HepG2 (cell line): Measurements from ENCODE around the gene TLE2. TPM values are rescaled to one million over a fixed set of nuclear protein-coding genes. Genes with fewer than 3 reads are reported as not detected.

Experiments
- ATAC-seq: fragments of 200-7000 bp; cut with Tn5 transposase; 3 replicates; pipeline ENCODE4 v1.9.1; 2020; ENCODE audit warnings: mild to moderate bottlenecking, moderate library complexity
- BruUV-seq: library from RNA; stranded (reverse); fragments of 400-500 nt; replicated peaks from 2 replicates; lab custom pipeline; 2021; lab: Mats Ljungman, UMichigan
- CTCF ChIA-PET: fragments of 300-600 bp; formaldehyde crosslinking; extraction: SDS; loops from one replicate; lab custom pipeline; 2021; ENCODE audit warnings: low total read pairs, inconsistent platforms, low intra/inter-chr PET ratio; lab: Yijun Ruan, JAX
- POLR2A ChIA-PET: fragments of 350-600 bp; sonication (Branson Sonifier 250); formaldehyde crosslinking; loops from one replicate; lab custom pipeline; 2020; ENCODE audit warnings: antibody characterized with exemption, inconsistent platforms; lab: Yijun Ruan, JAX
- DNase-seq: peaks from one replicate; pipeline ENCODE4 v3.0.0-alpha.2; 2015; ENCODE audit warnings: low spot score
- FAIRE-seq: peaks from 3 replicates; lab custom pipeline; 2011; peaks lifted over from hg19 to GRCh38; lab: Jason Lieb, UNC
- H2AFZ ChIP-seq: one replicate; pipeline ENCODE4 v1.6.1; 2011; ENCODE audit warnings: low read length, inconsistent platforms
- H3K27ac ChIP-seq: fragments of 300-600 bp; 3 replicates; pipeline ENCODE4 v1.8.0; 2011; ENCODE audit warnings: mixed run types, mild to moderate bottlenecking, mixed read lengths, low read length, inconsistent platforms; ENCODE audit not compliant: insufficient read depth; ENCODE audit errors: extremely low read length
- H3K27me3 ChIP-seq, 2 experiments: fragments of 200-600 bp in 1 of 2; 2 replicates in 1 of 2; 3 replicates in 1 of 2; pipeline versions ENCODE4 v1.6.0 to v1.8.0; 2011; ENCODE audit warnings: low read length in 2 of 2, mild to moderate bottlenecking in 2 of 2, moderate library complexity in 2 of 2, inconsistent platforms in 1 of 2; ENCODE audit not compliant: insufficient read depth in 2 of 2, control insufficient read depth in 1 of 2
- H3K36me3 ChIP-seq, 2 experiments: fragments of 200-600 bp in 1 of 2; replicated peaks in 1 of 2; 2 replicates in 1 of 2; 3 replicates in 1 of 2; pipeline versions ENCODE4 v1.5.1 to v1.8.0; 2011; ENCODE audit warnings: low read length in 2 of 2, inconsistent platforms in 1 of 2; ENCODE audit not compliant: insufficient read depth in 2 of 2, control insufficient read depth in 1 of 2
- H3K4me1 ChIP-seq: 2 replicates; pipeline ENCODE4 v1.5.1; 2012; ENCODE audit warnings: low read length, inconsistent platforms; ENCODE audit not compliant: insufficient read depth
- H3K4me2 ChIP-seq: 2 replicates; pipeline ENCODE4 v1.6.0; 2011; ENCODE audit warnings: low read depth, low read length, inconsistent platforms
- H3K4me3 ChIP-seq, 3 experiments: fragments of 200-600 bp in 1 of 3; sonication (generic), shearing (Covaris generic) in 1 of 3; replicated peaks in 1 of 3; 2 replicates each; pipeline ENCODE4 v1.5.1; 2011 to 2016; ENCODE audit warnings: low read length in 3 of 3, inconsistent platforms in 2 of 3, low read depth in 2 of 3, mild to moderate bottlenecking in 2 of 3, control low read depth in 1 of 3, mixed read lengths in 1 of 3; ENCODE audit not compliant: insufficient read depth in 1 of 3
- H3K79me2 ChIP-seq: one replicate; pipeline ENCODE4 v1.6.1; 2011; ENCODE audit warnings: low read length, inconsistent platforms; ENCODE audit not compliant: insufficient read depth
- H3K9ac ChIP-seq: 2 replicates; pipeline ENCODE4 v1.6.0; 2011; ENCODE audit warnings: mild to moderate bottlenecking, low read depth, low read length, inconsistent platforms; ENCODE audit not compliant: insufficient read depth
- H3K9me3 ChIP-seq: 2 replicates; pipeline ENCODE4 v1.5.1; 2012; ENCODE audit warnings: mild to moderate bottlenecking, low read length
- H4K20me1 ChIP-seq: 2 replicates; pipeline ENCODE4 v1.6.0; 2011; ENCODE audit warnings: inconsistent platforms, mild to moderate bottlenecking, low read length, moderate library complexity; ENCODE audit not compliant: insufficient read depth
- CEBPB ChIP-seq: IDR thresholded peaks from 2 replicates; pipeline ENCODE4 v1.6.1; 2011; ENCODE audit warnings: low read depth, low read length, improper control_type of control experiment, borderline replicate concordance
- CREB1 ChIP-seq, 2 experiments: fragments of 450-650 bp in 1 of 2; IDR thresholded peaks; 2 replicates each; pipeline ENCODE4 v1.6.1; 2016 to 2017; ENCODE audit warnings: control low read depth in 1 of 2, mild to moderate bottlenecking in 1 of 2, missing compliant biosample characterization in 1 of 2, missing genetic modification characterization in 1 of 2
- DNMT1 ChIP-seq: sonication (generic); formaldehyde crosslinking; IDR thresholded peaks from 2 replicates; pipeline ENCODE4 v1.5.1; 2020; ENCODE audit warnings: mild to moderate bottlenecking, missing genetic modification reagents
- FOXA1 ChIP-seq, 2 experiments: fragments of 450-650 bp in 1 of 2; sonication (generic) in 1 of 2; formaldehyde crosslinking in 1 of 2; IDR thresholded peaks; 2 replicates each; pipeline versions ENCODE4 v1.4.0 to v1.6.1; 2016 to 2020; ENCODE audit warnings: missing genetic modification reagents in 1 of 2
- FOXJ3 ChIP-seq: sonication (generic); formaldehyde crosslinking; IDR thresholded peaks from 2 replicates; pipeline ENCODE4 v1.4.0; 2020; ENCODE audit warnings: missing genetic modification reagents, mild to moderate bottlenecking, borderline replicate concordance
- GTF2F1 ChIP-seq: fragments of 150-350 bp; IDR thresholded peaks from 2 replicates; pipeline ENCODE4 v1.6.1; 2014; ENCODE audit warnings: low read length
- MAZ ChIP-seq, 2 experiments: sonication (generic) in 1 of 2; formaldehyde crosslinking in 1 of 2; IDR thresholded peaks; 2 replicates each; pipeline versions ENCODE4 v1.5.0 to v1.6.1; 2012 to 2020; ENCODE audit warnings: low read depth in 2 of 2, mild to moderate bottlenecking in 2 of 2, borderline replicate concordance in 1 of 2, improper control_type of control experiment in 1 of 2, low read length in 1 of 2, missing genetic modification reagents in 1 of 2, moderate library complexity in 1 of 2
- NFE2L1 ChIP-seq: sonication (generic); formaldehyde crosslinking; IDR thresholded peaks from 2 replicates; pipeline ENCODE4 v1.4.0; 2020; ENCODE audit warnings: missing genetic modification reagents, mild to moderate bottlenecking, borderline replicate concordance
- NR1H2 ChIP-seq: sonication (generic); formaldehyde crosslinking; IDR thresholded peaks from 2 replicates; pipeline ENCODE4 v1.8.1; 2022; ENCODE audit warnings: low read depth, missing genetic modification reagents, borderline replicate concordance
- PRPF4 ChIP-seq: fragments of 200-400 bp; formaldehyde crosslinking; IDR thresholded peaks from 2 replicates; pipeline ENCODE4 v1.6.1; 2016; ENCODE audit warnings: low read length, low read depth; ENCODE audit not compliant: poor library complexity, severe bottlenecking
- SMARCE1 ChIP-seq: fragments of 450-650 bp; IDR thresholded peaks from 2 replicates; pipeline ENCODE4 v1.6.1; 2017; ENCODE audit warnings: borderline replicate concordance
- SP5 ChIP-seq: IDR thresholded peaks from 2 replicates; pipeline ENCODE4 v1.6.1; 2016; ENCODE audit warnings: low read depth, borderline replicate concordance
- TAF15 ChIP-seq: fragments of 200-400 bp; formaldehyde crosslinking; IDR thresholded peaks from one replicate; pipeline ENCODE4 v1.6.1; 2018; ENCODE audit warnings: mild to moderate bottlenecking, low read depth, low read length; ENCODE audit not compliant: poor library complexity, severe bottlenecking
- ZNF101 ChIP-seq: sonication (generic); formaldehyde crosslinking; IDR thresholded peaks from 2 replicates; pipeline ENCODE4 v1.4.0; 2020; ENCODE audit warnings: mild to moderate bottlenecking, low read depth, missing genetic modification reagents, borderline replicate concordance
- ZNF260 ChIP-seq: sonication (generic); formaldehyde crosslinking; IDR thresholded peaks from 2 replicates; pipeline ENCODE4 v1.4.0; 2020; ENCODE audit warnings: missing genetic modification reagents, low read depth, mild to moderate bottlenecking, borderline replicate concordance
- ZNF484 ChIP-seq: sonication (generic); formaldehyde crosslinking; IDR thresholded peaks from 2 replicates; pipeline ENCODE4 v1.5.1; 2020; ENCODE audit warnings: mild to moderate bottlenecking, low read depth, missing genetic modification reagents, borderline replicate concordance
- ZNF589 ChIP-seq: sonication (generic); formaldehyde crosslinking; conservative IDR thresholded peaks from 2 replicates; pipeline ENCODE4 v1.8.0; 2022; ENCODE audit warnings: mild to moderate bottlenecking, moderate library complexity, missing genetic modification reagents
- ZNF883 ChIP-seq: sonication (generic); formaldehyde crosslinking; IDR thresholded peaks from 2 replicates; pipeline ENCODE4 v1.5.1; 2020; ENCODE audit warnings: mild to moderate bottlenecking, missing genetic modification reagents; ENCODE audit errors: not compliant biosample characterization
- ZSCAN9 ChIP-seq: IDR thresholded peaks from 2 replicates; pipeline ENCODE4 v1.6.1; 2016; ENCODE audit warnings: borderline replicate concordance
- WGBS: methylation state at CpG from one replicate; pipeline ENCODE4 v1.1.6; 2017; ENCODE audit warnings: low lambda C conversion rate; 5-methylcytosine and 5-hydroxymethylcytosine counted together
- in situ Hi-C: cut with HindIII; loops from 2 replicates; pipeline ENCODE4 v1.10.0; 2017; ENCODE audit warnings: low pct_unique_long_range_greater_than_20kb; ENCODE audit not compliant: extremely low pct_ligation_motif_present
- intact Hi-C: fragments of 100-400 bp; cut with micrococcal nuclease; formaldehyde crosslinking; loops from one replicate; pipeline ENCODE4 v1.10.0; 2022; ENCODE audit not compliant: unreplicated experiment
- polyA plus RNA-seq, 8 experiments: library from polyadenylated mRNA; depleted of rRNA in 3 of 8; stranded (reverse) in 7 of 8; unstranded in 1 of 8; fragments of >200 nt; fragmentation: Illumina TruSeq in 4 of 8; extraction: Trizol in 4 of 8; gene quantifications; 2 replicates each; pipeline versions ENCODE4 v1.2.1 to v1.2.3, GENCODE V29; 2011 to 2016; ENCODE audit warnings: low read depth in 4 of 8, missing spikeins in 1 of 8, mixed read lengths in 1 of 8; ENCODE audit not compliant: insufficient read depth in 1 of 8
- total RNA-seq, 5 experiments: library from RNA; depleted of rRNA; stranded (reverse); fragments of >200 nt; fragmentation: Illumina TruSeq; extraction: Trizol; gene quantifications; 2 replicates each; pipeline ENCODE4 v1.2.3, GENCODE V29; 2016; ENCODE audit warnings: low read depth in 1 of 5
- TF ChIP-seq, protein P1 (sequence below): sonication (generic); formaldehyde crosslinking; IDR thresholded peaks from 2 replicates; pipeline ENCODE4 v1.4.0; 2020; ENCODE audit warnings: mild to moderate bottlenecking, missing genetic modification reagents

Gene TLE2
- total and polyA plus RNA-seq, 2 of the 13 experiments (the other 11 are each of a cell fraction or from before 2014, with no cell fraction given) = 0.07 to 0.81 TPM

DNA sequence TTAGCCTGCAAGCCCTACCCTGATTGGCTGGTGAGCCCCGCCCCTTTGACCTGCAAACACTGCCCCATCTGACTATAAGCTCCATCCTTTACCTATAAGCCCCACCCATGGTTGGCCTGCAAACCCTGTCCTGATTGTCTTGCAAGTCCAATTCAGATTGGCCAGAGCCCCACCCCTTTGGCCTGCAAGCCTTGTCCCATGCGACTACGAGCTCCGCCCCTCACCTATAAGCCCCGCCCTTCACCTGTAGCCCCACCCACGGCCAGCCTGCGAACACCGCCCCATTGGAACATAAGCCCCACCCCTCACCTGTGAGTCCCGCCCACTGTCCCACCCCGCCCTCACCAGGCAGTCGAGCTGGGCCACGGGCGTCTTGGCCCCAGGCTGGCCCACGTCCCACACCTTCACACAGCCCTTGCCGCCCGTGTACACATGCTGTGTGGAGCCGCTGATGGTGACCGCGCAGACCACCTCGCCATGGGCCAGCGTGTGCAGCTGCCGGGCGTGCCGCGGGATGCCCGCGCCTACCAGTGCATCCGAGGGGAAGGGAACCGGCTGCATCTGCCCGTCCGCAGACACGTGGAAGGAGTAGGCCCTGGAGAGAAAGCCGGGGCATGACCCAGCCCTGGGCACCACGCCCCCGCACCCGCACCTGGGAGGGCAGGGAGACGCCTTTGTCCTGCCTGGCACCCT lies 22.9 kb downstream of the TLE2 start:
- ChIA-PET POLR2A (no interaction called here), CTCF (no interaction called here)
- Histone ChIP-seq H3K9ac (no peak overlapping the region), H3K27ac (no peak overlapping the region), H3K36me3 (no peaks in the 10 kb centered on the region), H2AFZ (no peak overlapping the region), H4K20me1 (no peaks in the 10 kb centered on the region), H3K27me3 (peaks cover 0 to 10% of the 10 kb centered on the region in 2 experiments; a peak in 3 of 5 replicates), H3K4me2 (no peak overlapping the region), H3K9me3 (no peaks in the 10 kb centered on the region)
- in situ Hi-C loops (no loop called here), intact Hi-C loops (no loop called here)
- 76% methylated on average over 29 of the region's 37 CpGs for WGBS
- ATAC-seq (no peak; the same call in 2 of the 3 replicates), DNase-seq (no peak)
- no TSS peak for BruUV-seq
- TF ChIP-seq FOXA1 (IDR thresholded peaks at IDR 0.05) (no peak), FOXA1 (CRISPR knock-in tag; IDR thresholded peaks at IDR 0.05) (no peak), SP5 (CRISPR knock-in tag) (no peak), PRPF4 (no peak), ZNF484 (CRISPR knock-in tag) (no peak), MAZ (IDR thresholded peaks at IDR 0.05; ENCODE audit: borderline replicate concordance, low read depth, low read length) (no peak), MAZ (CRISPR knock-in tag; IDR thresholded peaks at IDR 0.05; ENCODE audit: low read depth) (no peak), CREB1 (IDR thresholded peaks at IDR 0.05) (no peak), CREB1 (CRISPR knock-in tag; IDR thresholded peaks at IDR 0.05) (no peak), FOXJ3 (CRISPR knock-in tag) (no peak), ZNF260 (CRISPR knock-in tag) (no peak), ZNF101 (CRISPR knock-in tag) (no peak), CEBPB (no peak), ZSCAN9 (no peak), SMARCE1 (no peak), NFE2L1 (CRISPR knock-in tag) (no peak), GTF2F1 (no peak), ZNF883 (CRISPR knock-in tag) (no peak), ZNF589 (no peak), DNMT1 (CRISPR knock-in tag) (no peak), NR1H2 (CRISPR knock-in tag) (no peak), TAF15 (no peak)
- TF ChIP-seq, protein P1, sequence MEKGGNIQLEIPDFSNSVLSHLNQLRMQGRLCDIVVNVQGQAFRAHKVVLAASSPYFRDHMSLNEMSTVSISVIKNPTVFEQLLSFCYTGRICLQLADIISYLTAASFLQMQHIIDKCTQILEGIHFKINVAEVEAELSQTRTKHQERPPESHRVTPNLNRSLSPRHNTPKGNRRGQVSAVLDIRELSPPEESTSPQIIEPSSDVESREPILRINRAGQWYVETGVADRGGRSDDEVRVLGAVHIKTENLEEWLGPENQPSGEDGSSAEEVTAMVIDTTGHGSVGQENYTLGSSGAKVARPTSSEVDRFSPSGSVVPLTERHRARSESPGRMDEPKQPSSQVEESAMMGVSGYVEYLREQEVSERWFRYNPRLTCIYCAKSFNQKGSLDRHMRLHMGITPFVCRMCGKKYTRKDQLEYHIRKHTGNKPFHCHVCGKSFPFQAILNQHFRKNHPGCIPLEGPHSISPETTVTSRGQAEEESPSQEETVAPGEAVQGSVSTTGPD = no peak
- TF ChIP-seq, all 625 proteins: peak for 0
- Histone ChIP-seq H3K4me3 (no peak overlapping the region), H3K4me1 (peaks cover 9% of the 10 kb centered on the region), H3K79me2 (no peaks in the 10 kb centered on the region)
- FAIRE-seq = no peak
